Occipital lobe (tissue), 2 donors: Measurements from ENCODE around the gene POC1B. TPM values are rescaled to one million over a fixed set of nuclear protein-coding genes. Genes with fewer than 3 reads are reported as not detected.
"Not testable (repeated sequence)": the region's sequence is repeated elsewhere in the genome, so short reads cannot be mapped to it uniquely, and the experiment has no call there.

Source experiments
- DNase-seq: peaks from one replicate; lab custom pipeline; 2025; lab: John Stamatoyannopoulos, UW
- total RNA-seq: library from RNA; depleted of rRNA; stranded (reverse); fragments of >200 nt; gene quantifications from one replicate; pipeline ENCODE4 v1.2.3, GENCODE V29; 2014

Gene POC1B
- total RNA-seq, 1 donor from 2014 or later: 15.6 TPM

GRCh38 chr12:89468017-89468416 lies 57.8 kb downstream of the POC1B start:
- DNase-seq: no peak

- DNase-seq: no peak
Measured at GRCh38 chr12:89464974-89465592, 60.8 kb downstream of the POC1B start.

DNA sequence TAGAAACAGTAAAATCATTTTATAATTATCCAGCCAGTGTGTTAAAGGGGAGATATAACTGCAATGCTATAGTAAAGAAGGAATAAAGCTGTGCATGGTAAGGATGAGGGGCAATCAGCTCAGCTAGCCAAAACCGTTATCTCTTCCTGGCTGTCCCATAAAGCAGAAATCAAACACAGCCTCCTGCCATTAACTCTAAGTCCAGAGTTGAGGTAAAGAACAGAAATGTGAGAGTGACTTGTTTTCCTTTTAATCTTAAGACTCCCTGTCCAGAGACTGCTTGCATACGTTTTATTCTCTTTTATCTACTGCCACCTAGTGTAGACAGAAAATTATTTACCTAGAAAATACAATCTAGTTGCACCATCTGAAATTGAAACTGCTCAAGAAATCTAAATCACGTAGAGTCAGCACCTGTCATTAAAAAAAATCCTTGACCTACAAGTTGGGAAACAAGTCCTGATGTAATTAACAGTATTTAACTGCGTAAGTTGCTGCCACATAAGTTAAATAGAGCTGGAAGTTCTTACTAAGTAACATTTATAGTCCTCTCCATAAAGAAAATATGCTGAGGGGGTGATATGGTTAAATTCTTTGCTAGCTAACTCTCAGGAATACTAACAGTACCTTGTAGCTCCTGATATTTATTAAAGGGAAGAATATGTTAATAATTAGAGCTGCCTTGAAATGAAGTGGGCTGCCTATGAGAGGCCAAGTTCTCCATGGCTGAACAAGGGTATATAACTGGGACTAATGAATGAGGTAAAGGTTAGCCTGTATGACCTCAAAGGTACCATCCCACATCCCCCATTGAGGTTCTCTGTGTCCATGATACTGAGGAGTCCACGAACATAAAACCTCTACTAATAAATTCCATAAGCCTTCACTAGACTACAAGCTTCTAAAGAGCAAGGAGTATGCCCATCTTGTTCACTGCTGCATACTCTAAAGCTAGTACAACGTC lies 63.9 kb downstream of the POC1B start:
- no peak for DNase-seq

DNA sequence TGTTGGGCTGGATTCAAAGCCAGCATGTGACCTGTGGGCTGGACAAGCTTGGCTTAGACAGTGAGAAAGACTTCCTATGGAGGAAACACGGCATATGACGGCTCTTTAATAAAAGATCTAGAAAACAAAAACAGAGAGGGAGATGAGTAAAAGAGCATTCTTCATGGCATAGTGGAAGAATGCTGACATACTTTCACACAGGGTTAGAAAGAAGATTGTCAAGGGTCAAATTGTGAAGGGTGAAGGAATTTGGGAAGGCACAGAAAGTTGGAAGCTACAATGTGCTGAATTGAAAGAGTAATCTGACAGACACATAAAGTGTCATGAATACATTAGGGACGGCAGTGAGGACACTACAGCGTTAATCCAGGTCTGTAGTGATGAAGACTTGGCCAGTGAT lies 64.7 kb downstream of the POC1B start:
- no peak for DNase-seq

DNA sequence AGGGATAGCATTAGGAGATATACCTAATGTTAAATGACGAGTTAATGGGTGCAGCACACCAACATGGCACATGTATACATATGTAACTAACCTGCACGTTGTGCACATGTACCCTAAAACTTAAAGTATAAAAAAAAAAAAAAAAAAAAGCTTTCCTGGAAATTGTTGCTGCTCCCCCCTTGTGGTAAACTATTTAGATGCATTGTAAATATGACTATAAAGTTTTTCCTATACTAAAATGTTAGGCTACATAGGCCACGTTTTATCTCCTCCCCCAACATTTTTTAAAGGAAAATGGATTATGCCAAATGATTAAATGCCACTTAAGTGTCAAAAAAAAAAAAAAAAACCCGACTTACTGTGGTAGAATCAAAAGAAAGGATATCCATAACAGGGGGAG lies 66.6 kb downstream of the POC1B start:
- DNase-seq: not testable (repeated sequence)

- DNase-seq: no peak
Measured at GRCh38 chr12:89456565-89456964, 69.3 kb downstream of the POC1B start.

DNA sequence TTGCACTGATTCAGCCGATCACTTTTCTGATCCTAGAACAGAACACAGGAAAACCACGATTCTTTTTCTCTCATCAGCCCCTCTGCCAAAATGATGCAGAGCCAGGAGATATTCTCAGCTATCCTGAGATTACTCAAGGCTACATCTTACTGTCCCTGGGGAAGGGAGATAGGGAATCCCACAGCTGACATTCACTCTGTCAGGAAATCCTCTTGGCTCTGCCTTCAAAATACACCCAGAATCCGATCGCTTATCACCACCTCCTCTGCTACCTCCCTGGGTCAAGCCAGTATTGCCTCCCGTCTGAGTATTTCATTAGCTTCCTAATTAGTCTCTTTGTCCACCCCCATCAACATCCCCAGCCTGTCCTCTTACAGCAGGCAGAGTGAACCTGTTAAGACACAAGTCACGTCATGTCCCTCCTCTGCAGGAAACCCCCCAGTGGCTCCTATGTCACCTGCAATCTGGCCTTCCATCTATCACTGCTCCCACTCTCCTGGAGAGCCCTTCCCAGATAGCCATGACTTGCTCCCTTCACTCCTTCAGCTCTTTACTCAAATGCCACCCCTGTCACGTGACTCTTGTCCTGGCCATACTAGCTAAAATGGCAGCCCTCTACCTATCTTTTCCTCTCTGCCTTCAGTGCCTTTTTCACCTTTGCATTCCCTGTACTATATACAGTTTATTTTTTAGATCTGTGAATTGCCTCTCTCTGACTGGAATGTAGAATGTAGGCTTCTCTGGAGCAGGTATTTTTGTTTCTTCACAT lies 71.6 kb downstream of the POC1B start:
- no peak for DNase-seq

DNA sequence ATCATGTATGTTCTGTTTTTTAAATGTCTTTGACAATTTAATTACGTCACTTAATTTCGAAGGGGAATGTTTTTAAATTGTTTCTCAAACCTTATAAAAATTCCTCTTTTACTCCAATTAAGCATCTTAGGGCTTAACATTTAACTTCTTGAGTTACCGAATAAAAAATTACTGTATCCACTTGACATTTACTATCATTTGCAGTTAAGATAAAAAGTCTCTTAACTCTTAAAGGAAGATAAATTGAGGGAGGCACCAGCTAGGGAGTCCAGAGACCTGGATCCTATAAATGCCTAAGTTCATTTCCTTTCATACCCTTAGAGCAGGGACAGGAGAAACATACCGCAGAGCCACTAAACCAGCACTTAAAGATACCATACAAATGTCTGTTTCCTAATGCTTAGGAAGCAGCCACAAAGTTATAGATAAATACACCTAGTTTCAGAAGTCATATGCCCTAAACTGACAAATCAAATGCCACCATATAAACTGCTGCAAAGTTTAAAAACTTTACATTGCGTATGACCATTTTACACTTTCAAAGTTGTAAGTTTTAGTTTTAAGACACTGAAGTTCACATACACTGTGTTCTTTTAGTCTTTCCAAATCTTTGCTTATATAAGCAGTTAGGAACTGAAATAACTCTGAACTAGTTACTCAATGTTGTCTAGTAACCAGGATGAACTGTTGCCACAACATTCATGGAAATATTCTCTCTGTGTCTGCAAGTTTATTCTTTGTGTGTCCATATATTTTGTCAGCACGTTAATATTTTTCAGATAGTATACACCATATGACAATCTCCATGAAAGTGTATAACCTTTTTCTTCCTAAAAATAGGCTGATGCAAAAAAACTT lies 72.5 kb downstream of the POC1B start:
- DNase-seq: no peak

DNA sequence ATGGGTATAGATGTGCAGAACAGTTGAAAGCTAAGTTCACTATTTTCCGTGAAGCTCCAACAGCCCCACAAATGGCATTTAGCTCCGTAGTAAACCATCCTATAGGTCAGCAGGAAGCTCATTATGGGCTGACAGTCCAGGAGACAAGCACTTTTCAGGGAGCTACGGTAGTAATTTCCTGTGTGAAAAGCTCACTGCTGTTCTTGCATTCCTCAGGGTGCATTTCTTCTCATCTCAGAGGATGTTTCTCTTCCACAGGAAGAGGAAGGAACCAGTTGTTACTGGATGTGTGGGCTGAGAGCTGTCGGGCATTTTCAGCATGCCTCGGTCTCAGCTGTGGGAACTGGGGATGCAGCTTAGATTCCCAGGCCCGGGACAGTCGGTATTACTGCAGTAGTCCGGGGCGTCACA lies 74.0 kb downstream of the POC1B start:
- DNase-seq: no peak

DNA sequence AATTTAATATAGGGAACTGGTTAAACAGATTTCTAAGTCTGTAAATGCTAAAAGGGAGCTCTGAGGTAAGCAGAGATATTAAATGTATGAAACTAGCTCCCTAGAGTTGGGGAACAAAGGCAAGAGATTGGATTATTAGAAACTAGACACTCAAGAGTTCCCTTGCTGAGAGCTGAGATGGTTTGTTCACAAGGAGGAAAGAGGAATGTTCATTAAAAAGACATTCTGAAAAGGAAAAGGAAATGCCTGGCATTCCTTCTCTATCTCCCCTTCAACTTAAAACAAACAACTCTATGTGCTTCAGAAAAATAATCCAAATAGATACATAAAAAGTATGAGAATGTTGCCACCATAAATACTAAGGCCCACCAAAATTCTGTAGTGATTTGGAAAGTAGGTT lies 74.9 kb downstream of the POC1B start:
- DNase-seq: no peak

DNA sequence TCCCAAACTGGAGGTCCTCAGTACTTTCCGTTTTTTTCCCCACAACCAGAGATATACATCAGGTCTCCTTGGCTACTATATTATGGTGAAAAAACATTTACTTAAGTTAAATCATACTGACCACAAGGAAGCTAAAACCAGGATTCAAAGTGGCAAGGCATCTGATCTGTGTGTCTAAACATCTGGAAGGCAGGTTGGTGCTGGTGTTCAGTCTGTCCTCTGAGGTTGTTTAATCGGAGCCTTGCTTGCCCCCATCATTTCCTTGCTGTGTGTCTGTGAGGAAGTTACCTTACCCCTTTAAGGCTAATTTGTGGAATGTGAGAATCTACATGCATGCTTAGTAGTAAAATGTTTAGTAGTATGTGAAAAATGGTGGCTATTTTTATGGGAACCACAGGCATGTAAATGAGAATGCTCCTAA lies 76.9 kb downstream of the POC1B start:
- no peak for DNase-seq

DNA sequence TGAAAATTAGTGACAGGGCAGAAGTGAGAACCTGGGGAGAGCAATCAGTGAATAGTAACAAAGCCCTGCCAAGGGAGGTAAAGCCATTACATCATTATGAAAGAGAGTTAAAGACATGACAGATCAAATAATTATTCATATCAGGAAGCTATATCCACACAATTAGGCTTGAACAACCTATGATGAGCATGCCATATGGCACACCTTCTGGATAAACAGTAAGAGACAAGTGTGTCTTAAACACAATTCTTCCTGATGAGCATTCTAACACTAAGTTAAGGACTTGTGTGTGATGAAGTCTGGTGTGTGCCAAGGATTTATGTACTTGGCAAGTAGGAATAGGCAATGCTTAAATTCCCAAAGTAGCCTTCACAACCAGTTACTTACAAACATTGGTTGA lies 77.3 kb downstream of the POC1B start:
- no peak for DNase-seq

GRCh38 chr12:89439941-89440340 lies 85.9 kb downstream of the POC1B start:
- DNase-seq: no peak

- no peak for DNase-seq
Measured at GRCh38 chr12:89437231-89437630, 88.6 kb downstream of the POC1B start.

GRCh38 chr12:89436062-89436461 lies 89.8 kb downstream of the POC1B start:
- DNase-seq: no peak

DNA sequence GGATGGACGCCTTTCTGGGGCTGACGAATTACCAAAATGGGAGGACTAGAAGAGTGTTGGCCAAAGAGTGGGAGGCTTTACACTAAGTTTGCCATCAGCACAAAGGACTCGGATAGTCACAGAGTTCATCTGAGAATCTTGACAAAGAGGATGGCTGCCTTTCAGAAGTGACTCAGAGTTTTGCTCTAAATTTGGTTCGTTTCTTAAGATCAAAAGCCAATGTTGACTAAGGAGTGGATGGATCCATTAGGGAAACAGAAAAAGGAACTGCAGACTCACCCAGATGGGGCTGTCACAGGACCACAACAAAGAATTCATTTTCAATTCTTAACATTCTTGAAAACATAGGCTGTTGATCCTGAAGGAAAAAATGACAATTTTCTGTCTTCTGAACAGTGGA lies 92.2 kb downstream of the POC1B start:
- DNase-seq: no peak

DNA sequence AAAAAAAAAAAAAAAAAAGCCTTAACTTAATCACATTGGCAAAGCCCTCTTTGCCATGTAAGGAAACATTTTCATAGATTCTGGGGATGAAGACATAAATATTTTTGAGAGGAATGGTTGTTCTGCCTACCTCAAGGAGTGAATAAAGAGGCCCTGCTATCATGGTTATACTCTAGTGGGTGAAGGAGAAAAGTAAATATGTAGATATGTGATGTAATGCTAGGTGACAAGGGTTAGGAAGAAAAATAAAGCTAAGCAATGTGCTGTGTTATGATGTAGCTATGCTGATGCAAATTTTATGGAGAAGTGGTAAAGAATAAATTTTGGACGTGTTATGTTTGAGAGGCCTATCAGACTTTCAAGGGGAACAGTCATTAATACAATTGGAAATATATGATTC lies 93.5 kb downstream of the POC1B start:
- DNase-seq: no peak

DNA sequence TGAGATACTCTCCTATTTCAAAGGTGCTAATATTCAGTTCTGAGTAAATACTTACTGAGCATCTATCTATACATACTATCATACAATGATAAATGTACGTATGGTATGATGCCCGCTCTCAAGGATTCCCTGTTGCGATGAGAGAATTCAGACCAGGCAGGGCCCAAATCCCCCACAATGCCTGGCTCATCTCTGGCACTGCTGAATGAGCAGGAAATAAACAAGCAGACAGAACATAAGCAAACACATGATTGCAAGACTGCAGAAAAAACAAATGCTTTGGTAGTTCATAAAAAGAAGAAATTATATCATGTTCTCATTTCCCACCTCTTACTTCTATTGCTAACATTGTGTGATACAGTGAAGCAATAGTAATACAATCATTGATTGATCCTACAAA lies 96.3 kb downstream of the POC1B start:
- DNase-seq: no peak

- DNase-seq: no peak
Measured at GRCh38 chr12:89427508-89428156, 98.2 kb downstream of the POC1B start.

DNA sequence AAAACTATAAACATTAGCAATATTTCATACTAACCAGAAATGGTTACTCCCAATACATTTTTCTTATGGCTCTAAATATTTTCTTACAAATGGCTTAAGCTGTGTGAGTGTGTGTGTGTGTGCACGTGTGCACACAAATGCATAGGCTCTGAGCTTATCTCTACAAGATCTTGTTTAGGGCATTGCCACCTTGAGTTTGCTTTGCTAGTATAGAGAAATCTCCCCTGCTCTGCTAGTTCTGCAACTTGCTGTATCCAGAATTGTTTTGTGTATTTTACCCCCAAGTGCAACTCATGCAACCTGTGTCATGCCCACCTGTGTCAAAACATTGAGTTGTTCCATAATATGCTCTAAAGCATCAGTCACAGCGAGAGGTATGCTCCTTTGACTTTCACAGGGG lies 101.0 kb downstream of the POC1B start:
- DNase-seq: no peak

DNA sequence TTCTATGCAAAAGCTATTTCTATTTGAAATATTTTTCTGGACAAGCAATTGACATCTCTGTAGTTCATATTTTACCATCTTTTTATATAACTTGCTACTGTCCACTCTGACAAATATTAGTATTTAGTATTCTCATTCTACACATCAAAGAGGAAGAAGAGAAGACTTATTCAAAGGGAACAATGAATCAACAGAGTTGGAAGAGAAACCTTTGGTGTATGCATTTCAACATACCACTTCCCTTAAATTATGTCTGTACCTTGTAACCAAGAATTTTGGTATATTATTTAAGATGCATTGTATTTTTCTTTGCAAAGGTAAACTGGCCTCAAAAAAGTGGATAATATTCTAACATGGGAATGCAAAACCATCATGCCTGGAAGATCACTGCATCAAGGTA lies 101.5 kb downstream of the POC1B start:
- no peak for DNase-seq
